ENCODE data around the gene ANKRD40. TPM values are rescaled to one million over a fixed set of nuclear protein-coding genes. Genes with fewer than 3 reads are reported as not detected.
A peak's percentile ranks its signal among the peaks of the same experiment; 100 is the strongest.

Gene ANKRD40
- total and polyA plus RNA-seq, 9 of the 15 experiments (the other 6 are each of a cell fraction or from before 2014, with no cell fraction given), result 9.0 to 28.9 (median 27.7) TPM

DNA sequence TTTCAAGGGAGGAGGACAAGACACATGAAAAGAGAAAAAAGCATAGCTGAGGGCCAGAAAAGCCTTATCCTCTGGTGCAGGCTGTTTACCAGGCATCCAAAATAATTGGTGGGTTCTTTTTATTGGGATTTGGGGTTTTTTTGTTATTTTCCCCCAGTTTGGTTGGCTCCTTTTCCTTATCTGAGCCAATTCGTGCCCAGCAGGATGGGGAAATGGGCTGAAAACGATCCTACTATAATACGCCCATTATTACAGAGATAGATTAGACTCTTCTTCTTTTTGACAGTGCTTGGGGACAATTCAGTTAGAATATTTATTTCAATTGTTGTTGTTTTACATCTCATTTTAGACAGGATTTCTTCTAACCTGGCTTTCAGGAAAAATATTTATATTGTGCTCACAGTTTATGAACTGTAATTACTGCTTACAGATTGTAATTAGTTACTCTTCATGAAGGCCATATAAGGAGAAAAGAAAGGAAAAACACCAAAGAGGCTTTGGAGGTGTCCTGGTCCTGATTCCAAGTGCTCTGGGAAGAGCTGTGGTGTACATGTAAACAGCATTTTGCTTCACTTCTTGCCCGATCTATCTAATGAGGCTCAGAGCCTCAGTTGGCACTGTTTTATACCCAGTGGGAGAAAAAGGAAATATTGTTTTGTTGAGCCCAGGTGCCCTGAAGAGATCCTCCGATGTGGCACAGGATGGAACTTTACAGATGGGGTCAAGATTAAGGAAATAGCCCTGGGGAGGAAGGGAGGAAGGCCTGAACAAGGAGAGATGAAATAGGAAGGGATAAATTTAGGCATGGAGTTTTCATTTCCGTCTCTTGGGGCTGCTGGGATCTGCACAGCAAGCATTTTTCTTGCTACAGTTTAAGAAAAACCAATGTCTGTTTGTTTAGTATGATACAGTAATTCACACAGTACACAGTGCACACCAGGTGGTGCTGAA, 611 bp upstream of the ANKRD40 start (continued):
- TF ChIP-seq, protein P1, sequence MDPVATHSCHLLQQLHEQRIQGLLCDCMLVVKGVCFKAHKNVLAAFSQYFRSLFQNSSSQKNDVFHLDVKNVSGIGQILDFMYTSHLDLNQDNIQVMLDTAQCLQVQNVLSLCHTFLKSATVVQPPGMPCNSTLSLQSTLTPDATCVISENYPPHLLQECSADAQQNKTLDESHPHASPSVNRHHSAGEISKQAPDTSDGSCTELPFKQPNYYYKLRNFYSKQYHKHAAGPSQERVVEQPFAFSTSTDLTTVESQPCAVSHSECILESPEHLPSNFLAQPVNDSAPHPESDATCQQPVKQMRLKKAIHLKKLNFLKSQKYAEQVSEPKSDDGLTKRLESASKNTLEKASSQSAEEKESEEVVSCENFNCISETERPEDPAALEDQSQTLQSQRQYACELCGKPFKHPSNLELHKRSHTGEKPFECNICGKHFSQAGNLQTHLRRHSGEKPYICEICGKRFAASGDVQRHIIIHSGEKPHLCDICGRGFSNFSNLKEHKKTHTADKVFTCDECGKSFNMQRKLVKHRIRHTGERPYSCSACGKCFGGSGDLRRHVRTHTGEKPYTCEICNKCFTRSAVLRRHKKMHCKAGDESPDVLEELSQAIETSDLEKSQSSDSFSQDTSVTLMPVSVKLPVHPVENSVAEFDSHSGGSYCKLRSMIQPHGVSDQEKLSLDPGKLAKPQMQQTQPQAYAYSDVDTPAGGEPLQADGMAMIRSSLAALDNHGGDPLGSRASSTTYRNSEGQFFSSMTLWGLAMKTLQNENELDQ (CRISPR knock-in tag; IDR thresholded peaks at IDR 0.05; ENCODE audit: borderline replicate concordance), result no peak
- TF ChIP-seq MTA3 (IDR thresholded peaks at IDR 0.05; ENCODE audit: borderline replicate concordance) (no peak), ZNF707 (CRISPR knock-in tag; conservative IDR thresholded peaks at IDR 0.05) (no peak), NR2F6 (CRISPR knock-in tag; IDR thresholded peaks at IDR 0.05) (no peak), FOXJ2 (tag; IDR thresholded peaks at IDR 0.05) (peak; percentile 67; the same call in 1 of the 2 replicates), BACH1 (tag; IDR thresholded peaks at IDR 0.05) (0 out of 2 replicates have a peak, but pooled peaks have one; percentile 49), ZNF354B (CRISPR knock-in tag; IDR thresholded peaks at IDR 0.05) (no peak), KDM1A (IDR thresholded peaks at IDR 0.05) (no peak; a peak in 1 of 4 replicates), EHMT2 (IDR thresholded peaks at IDR 0.05) (no peak), ZNF197 (CRISPR knock-in tag; IDR thresholded peaks at IDR 0.05; ENCODE audit: low read depth) (no peak), BRF1 (IDR thresholded peaks at IDR 0.05; ENCODE audit: borderline replicate concordance, extremely low read depth, insufficient read length) (no peak), HMGN3 (IDR thresholded peaks at IDR 0.05; ENCODE audit: borderline replicate concordance, extremely low read depth, insufficient read length, low read depth, low read length) (no peak), ZZZ3 (IDR thresholded peaks at IDR 0.05) (no peak), NBN (IDR thresholded peaks at IDR 0.05; ENCODE audit: low read depth) (peak; percentile 1; the same call in 1 of the 2 replicates), SLC30A9 (CRISPR knock-in tag; IDR thresholded peaks at IDR 0.05) (no peak), ZNF140 (CRISPR knock-in tag; IDR thresholded peaks at IDR 0.05) (no peak)
- TF ChIP-seq, protein P2, sequence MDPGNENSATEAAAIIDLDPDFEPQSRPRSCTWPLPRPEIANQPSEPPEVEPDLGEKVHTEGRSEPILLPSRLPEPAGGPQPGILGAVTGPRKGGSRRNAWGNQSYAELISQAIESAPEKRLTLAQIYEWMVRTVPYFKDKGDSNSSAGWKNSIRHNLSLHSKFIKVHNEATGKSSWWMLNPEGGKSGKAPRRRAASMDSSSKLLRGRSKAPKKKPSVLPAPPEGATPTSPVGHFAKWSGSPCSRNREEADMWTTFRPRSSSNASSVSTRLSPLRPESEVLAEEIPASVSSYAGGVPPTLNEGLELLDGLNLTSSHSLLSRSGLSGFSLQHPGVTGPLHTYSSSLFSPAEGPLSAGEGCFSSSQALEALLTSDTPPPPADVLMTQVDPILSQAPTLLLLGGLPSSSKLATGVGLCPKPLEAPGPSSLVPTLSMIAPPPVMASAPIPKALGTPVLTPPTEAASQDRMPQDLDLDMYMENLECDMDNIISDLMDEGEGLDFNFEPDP (CRISPR knock-in tag; IDR thresholded peaks at IDR 0.05), result no peak
- TF ChIP-seq, protein P3, sequence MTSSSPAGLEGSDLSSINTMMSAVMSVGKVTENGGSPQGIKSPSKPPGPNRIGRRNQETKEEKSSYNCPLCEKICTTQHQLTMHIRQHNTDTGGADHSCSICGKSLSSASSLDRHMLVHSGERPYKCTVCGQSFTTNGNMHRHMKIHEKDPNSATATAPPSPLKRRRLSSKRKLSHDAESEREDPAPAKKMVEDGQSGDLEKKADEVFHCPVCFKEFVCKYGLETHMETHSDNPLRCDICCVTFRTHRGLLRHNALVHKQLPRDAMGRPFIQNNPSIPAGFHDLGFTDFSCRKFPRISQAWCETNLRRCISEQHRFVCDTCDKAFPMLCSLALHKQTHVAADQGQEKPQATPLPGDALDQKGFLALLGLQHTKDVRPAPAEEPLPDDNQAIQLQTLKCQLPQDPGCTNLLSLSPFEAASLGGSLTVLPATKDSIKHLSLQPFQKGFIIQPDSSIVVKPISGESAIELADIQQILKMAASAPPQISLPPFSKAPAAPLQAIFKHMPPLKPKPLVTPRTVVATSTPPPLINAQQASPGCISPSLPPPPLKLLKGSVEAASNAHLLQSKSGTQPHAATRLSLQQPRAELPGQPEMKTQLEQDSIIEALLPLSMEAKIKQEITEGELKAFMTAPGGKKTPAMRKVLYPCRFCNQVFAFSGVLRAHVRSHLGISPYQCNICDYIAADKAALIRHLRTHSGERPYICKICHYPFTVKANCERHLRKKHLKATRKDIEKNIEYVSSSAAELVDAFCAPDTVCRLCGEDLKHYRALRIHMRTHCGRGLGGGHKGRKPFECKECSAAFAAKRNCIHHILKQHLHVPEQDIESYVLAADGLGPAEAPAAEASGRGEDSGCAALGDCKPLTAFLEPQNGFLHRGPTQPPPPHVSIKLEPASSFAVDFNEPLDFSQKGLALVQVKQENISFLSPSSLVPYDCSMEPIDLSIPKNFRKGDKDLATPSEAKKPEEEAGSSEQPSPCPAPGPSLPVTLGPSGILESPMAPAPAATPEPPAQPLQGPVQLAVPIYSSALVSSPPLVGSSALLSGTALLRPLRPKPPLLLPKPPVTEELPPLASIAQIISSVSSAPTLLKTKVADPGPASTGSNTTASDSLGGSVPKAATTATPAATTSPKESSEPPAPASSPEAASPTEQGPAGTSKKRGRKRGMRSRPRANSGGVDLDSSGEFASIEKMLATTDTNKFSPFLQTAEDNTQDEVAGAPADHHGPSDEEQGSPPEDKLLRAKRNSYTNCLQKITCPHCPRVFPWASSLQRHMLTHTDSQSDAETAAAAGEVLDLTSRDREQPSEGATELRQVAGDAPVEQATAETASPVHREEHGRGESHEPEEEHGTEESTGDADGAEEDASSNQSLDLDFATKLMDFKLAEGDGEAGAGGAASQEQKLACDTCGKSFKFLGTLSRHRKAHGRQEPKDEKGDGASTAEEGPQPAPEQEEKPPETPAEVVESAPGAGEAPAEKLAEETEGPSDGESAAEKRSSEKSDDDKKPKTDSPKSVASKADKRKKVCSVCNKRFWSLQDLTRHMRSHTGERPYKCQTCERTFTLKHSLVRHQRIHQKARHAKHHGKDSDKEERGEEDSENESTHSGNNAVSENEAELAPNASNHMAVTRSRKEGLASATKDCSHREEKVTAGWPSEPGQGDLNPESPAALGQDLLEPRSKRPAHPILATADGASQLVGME (CRISPR knock-in tag; IDR thresholded peaks at IDR 0.05), result no peak
